NCI-H524 (cell line): ENCODE results near the gene MID1.

Experiments used
- DNase-seq, 2 experiments: peaks; one replicate each; lab custom pipeline; 2025; lab: John Stamatoyannopoulos, UW

The MID1 gene

DNA sequence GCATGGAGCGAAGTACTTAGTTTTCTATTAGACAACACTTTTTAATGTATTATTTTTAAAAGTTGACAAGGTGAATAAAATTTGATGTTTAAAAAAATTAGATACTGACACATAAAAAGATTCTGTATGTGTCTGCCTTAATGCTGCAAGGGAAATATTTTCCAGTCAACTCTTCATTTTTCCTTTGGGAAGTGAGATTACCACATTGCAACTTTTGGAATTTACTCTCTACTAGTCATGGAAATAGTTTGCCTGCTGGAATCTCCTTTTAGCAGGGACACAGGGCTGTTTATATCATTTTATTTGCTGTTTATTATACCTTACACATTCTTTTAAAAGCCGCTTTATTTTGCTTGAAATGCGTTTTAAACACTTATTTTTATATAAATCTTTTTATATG, 135.1 kb downstream of the MID1 start:
- no peak for DNase-seq

DNA sequence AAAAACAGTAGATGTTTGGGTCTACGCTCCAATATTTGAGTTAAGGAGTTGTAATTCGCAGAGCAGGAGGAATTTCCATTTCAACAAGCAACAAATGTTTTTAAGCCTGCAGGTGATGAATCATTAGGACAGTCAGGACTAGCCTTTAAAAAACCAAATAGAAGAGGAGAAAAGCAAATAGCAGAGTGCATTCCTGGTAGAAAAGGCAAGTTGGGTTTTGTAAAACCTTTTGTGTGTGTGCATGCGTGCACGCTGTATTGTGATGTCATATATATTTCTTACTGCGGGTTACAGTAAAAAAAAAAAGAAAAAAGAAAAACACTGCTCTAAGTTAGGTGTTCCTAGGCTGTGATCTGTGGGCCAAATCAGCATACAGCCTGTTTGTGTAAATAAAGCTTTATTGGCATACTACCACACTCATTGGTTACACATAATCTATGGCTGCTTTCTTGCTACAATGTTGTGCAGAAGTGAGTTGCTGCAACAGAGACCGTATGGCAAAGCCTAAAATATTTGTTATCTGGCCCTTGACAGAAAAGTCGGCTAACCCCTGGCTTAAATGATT, 135.6 kb downstream of the MID1 start:
- DNase-seq = peak in 1 of 2 experiments; percentile 11

DNA sequence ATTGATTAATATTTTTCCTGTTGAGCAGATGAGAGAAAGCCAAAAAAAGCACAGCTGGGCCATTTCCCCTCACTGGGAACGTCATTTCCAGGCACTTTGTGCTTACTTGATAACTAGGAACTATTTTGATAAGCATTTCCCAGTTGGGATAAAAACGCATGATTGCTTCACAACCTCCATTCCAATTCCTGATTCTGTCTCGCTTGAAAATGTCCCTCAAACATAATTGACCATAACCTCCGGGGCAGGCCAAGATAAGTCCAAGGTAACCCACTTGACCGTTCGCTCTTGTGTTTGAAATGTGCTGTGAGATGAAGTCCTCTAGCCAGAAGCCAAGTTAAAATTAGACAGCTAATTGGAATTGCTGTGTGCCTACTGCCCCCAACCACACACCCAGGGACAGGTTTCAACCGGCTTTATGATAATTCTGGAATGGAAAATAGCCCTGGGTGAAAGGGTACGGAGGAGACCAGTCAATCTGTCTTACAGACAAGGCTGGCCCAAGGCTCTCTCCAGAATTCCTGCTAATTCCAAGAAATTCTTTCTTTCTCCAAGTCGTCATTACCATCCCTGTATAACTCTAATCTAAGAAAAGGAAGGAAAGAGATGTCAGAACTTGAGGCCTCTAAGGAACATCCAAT, 137.1 kb downstream of the MID1 start:
- DNase-seq = no peak

DNA sequence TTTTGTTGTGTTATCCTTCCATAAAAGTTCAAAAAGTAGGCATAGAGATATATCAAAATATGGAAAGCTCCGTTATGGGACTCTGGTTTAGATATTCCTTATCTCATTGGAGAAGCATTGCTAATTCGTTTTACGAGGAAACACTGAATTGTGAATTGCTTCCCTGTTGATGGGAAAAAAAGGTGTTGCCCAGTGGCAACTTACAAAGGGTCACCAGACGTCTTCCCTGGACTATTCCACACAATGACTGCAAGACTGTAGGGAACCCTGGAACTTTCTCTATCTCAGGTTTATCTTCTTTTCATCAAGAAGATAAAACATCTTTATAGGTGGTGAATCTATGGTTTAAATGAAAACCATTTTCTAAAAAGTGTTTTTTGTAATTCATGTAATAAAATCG, 137.7 kb downstream of the MID1 start:
- DNase-seq = no peak

DNA sequence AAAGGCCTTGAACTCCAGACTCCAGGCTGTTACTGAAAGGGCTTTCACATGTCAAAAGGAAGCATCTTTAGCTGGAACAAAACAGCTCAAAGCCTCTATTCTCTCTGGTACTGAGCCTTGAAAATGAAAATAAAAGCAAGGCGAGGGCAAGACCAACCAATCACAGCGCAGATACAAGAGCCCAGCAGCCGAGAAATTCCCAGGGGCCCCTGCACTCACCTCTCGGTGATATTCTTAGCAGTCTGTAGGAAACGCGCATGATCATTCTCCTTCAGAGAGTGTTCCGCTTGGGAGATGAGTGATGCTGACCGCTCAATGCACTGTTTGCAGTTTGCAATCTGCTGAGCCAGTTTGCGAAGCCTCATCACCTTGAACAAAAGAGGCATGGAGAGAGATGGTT, 138.1 kb downstream of the MID1 start:
- DNase-seq = no peak

DNA sequence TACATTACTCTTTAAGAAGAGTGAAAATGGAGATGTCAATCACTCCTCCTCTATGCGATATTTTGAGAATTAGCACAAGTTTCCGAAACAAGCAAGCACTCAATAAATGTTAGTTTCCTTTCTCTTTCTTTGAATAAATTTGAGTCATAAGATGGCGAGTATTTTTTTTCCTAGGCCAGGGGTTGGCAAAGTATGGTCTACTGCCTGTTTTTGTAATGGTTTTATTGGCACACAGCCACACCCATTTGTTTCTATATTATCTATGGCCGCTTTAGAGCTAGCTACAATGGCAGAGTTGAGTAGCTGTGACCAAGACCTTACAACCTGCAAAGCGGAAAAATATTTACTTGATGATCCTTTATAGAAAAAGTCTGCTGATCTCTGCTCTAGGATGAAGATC, 139.5 kb downstream of the MID1 start:
- no peak for DNase-seq

DNA sequence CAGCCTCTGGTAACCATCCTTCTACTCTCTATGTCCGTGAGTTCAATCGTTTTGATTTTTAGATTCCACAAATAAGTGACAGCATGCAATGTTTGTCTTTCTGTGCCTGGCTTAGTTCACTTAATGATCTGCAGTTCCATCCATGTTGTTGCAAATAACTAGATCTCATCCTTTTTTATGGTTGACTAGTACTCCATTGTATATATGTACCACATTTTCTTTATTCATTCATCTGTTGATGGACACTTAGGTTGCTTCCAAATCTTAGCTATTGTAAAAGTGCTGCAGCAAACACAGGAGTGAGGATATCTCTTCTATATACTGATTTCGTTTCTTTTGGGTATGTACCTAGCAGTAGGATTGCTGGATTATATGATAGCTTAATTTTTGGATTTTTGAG, 140.9 kb downstream of the MID1 start:
- no peak for DNase-seq

DNA sequence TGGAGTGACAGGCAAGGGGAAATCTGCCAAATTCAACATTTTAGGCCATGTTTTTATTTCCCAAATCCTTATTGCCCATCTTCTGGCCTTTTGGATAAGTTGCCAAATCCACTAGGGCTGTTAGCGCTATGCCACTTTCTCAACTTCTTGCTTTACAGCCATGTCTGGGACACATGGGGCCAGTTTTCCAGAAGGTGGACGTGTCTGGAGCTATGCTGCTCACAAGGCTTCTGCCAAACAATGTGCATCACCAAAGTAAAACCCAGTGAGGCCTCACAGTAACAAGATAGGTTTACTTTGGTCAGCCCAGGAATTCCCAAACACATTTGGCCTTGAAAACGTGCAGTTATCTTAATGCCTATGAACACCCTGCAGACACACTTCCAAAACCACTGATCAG, 142.9 kb downstream of the MID1 start:
- DNase-seq = no peak

DNA sequence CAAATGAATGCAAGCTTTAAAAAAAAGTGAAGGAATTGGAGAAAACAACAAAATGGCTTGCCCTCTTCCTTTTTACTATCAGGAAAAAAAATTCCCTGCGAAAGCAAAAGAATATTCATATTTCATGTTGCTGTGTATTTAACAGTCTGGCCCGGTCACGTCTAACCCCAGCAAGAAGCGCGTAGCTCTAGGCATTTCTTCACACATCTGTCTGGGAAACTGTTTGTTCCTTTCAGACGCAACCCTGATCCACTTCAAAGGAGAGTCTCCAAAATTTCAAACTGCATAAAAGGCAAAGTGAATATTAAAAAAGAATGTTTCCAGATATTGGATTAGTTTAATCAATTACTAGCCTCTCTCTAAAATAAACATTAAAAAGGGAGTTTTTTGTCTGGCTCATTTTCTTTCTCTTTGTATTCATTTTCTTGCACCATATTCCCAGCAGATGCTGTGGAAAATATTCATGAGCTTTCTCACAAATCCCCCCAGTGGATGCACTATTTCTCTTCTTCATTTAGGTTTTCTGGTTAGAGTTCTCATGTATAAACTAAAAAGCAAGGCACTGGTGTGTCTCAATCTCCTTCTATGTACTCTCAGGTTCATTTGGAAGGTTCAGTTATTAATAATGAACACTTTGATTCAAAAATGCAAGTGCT, 145.3 kb downstream of the MID1 start:
- DNase-seq = no peak

DNA sequence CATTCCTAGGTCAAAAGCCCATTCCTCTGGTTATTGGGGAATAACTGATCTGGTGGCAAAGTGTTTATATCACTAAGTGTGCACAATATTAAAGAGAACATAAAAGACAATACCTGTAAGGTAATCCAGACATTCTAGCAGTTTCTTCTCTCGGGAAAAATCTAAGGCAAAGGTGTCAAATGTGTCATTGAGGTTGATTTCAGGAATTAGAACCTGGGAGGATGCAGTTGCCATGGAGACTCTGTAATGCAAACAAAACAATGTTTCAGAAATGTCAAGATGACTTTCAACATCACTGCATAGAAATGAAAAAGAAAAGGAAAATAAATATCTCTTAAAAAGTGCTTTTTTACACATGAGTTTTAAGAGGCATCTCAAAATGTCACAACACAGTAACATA, 145.9 kb downstream of the MID1 start:
- no peak for DNase-seq

DNA sequence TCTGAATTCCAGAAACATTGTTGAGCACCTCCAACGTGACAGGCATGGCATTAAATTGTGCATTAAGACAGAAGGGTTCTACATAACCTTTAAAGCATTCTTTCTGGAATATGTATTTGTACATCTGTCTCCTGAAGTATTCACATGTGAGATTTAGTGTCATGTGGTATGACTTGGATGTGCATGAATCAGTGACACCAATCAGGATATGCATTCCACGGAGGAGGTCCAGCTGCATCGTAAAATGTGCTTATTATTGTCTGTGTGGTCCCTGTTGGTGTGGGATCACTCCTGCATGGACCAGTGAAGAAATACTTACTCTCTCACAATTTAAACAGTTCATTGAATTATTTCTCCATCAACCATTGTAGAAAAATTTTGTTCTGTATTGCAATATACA, 149.0 kb downstream of the MID1 start:
- no peak for DNase-seq

DNA sequence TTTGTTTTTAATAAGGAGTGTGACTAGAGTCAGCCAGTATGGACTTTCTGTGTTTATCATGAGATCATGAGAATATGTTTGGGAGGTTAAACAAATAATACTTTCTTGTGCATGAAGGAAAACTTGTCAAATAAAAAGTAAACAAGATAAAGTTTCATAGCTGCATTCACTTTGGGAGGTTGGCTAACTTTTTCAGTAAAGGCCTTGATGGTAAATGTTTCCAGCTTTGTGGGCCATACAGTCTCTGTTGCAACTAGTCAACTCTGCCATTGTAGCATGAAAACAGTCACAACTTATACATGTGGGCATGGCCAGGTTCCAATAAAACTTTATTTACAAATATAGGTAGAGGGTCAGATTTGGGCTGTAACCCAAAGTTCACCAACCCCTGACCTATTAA, 150.4 kb downstream of the MID1 start:
- no peak for DNase-seq

DNA sequence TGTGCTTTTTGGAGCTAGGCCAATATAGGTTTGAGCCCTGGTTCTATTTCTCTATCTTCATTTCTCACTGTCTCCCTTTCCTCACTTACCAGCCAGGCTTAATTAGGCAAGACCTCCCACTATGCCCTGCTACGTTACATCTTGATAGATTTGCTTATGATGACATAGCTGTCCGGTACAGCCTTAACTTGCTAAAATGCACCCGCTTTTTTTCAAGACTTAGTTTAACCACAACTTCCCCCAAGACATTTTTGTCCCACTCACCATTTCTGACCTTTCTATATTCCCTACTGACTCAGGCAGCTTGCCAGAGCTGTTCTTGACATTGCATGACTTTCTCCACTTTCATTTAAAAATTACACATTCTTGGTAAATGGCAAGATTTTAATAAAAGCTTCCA, 152.6 kb downstream of the MID1 start:
- no peak for DNase-seq

DNA sequence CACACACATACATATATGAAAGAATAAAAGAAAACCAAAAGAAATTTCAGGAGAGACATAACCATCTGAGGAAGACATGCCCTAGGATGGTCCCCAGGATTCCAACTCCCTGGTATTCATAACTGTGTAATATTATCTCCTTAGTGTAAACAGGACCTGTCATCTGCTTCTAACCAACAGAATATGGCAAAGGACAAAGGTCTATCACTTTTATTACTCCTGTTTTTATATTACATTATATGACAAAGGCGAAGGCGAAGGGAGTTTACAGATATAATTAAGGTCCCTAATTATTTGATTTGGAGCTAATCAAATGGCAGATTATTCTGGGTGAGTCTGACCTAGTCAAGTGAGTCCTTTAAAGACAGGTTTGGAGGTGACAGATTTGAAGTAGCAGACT, 155.1 kb downstream of the MID1 start:
- no peak for DNase-seq

DNA sequence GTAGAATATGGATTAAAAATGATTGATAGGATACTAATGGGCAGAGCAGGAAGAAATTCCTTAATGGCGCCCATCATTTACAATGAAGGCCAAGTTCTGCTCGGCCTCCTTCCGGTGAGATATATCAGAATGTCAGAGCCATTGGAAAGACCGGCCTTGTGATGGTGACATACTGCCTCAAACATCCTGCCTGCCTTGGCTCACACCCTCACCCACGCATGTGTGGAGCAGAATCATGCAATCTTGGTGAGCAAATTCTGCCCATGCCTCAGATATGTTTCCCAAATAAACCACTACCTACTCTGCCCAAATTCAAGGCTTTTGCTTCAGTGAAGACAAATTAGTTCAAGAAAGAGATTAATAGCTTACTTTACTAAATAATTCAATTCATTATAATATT, 163.3 kb downstream of the MID1 start:
- no peak for DNase-seq

DNA sequence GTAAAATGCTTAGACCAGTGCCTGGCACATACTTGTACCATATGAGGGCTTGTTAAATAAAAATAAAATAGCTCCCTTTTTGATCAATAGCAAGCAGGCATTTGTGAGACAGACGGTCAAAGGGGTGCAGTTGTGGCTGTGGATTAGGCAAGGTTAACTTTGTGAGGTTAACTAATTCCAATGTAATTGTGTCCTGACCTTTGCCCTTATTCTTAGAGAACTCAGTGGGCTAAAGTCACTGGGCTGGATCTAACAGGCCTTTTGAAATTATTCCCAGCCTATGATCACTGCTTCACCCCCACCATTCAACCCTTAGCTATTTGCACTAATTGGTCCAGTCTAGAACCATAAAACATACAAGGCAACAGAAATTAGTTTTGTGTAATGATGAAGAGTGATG, 166.4 kb downstream of the MID1 start:
- no peak for DNase-seq

DNA sequence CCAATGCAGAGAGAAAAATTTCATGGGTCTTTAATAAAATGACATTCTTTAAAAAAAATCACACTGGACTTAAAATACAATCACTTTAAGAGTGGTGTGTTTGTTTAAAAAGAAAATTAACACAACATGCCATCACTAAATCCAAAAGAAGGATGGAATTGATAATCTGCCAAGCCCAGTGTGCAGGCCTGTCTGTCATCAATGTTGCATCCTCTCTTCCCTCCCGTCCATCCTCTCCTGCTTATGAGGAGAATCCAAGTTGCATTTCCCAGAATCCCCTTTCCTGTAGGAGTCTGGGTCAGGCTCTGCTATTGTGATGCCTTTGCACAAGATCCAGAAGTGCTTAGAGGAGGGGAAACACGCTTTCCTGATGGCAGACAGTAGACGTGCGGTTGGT, 169.4 kb downstream of the MID1 start:
- no peak for DNase-seq

DNA sequence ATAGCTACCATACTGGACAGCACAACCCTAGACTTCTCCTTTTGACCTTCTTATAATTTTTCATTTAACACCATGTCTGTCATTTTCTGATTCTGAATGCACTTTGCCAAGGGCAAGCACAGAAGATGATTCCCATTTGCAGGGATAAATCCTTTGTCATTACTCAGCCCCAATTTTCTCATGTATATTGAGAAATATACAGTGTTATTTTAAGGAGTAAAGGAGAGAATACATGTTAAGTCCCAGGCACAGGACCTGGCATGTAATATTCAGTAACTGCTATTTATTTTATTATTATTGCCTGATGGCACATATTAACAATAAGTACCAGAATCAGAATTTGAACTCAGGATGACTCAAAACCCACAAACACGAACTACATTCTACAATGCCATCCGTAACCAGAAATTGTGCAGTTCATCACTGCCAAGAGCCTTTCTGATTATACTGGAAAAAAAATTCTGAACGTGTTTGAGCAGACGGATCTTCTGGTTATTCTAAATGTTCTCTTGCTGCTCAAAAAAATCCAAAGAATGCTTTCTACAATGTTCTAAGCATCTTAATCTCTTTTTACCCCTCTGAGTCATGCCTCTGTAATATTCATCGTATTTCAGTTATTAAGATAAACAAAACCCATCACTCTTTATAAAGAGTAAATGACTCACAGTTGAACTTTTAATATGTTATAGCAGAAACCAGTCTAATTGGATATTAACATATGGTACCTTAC, 170.0 kb downstream of the MID1 start:
- no peak for DNase-seq

DNA sequence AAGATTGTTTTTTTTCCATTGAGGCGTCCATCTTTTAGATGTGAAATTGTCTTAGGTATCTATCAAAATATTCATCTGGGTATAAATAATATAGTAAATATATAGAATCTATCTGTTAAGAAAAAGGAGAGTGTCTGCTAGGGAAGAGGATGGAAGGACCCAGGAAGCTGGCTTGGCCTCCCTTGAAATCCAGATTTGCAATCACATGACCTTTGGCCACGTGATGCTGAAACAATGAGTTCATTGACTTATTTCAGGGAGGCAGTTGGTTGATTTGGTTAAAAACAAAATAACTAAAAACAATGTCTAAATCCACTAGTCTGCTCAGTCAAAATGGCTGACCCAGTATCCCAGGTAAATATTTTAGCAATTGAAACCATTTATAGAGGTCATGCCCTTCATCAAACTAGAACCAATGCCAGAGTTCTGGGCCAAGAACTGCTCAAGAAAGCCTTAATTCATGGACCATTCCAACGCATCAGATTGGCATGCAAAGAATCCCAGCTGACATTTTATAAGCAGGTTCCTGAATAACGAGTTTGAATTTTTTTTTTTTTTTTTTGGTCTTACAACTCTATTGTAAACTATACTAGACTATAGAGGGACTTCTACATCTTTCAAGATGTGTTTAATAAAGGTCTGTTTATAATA, 172.7 kb downstream of the MID1 start:
- no peak for DNase-seq

DNA sequence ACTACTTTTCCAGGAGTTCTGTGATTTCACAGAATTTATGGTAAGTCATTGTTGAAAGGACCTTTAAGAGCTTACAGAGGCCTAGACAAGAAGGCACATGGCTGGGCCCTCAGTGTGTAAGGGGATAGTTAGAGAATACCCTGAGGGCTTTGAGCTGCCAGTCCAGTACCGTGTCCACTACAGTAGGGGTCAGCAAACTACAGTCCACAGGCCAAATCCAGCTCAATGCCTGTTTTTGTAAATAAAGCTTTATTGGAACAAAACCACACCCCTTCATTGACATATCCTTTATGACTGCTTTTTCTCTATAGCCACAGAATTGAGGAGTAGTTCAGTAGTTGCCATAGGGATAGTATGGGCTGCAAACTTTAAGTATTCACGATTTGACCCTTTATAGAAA, 176.2 kb downstream of the MID1 start:
- DNase-seq = no peak

DNA sequence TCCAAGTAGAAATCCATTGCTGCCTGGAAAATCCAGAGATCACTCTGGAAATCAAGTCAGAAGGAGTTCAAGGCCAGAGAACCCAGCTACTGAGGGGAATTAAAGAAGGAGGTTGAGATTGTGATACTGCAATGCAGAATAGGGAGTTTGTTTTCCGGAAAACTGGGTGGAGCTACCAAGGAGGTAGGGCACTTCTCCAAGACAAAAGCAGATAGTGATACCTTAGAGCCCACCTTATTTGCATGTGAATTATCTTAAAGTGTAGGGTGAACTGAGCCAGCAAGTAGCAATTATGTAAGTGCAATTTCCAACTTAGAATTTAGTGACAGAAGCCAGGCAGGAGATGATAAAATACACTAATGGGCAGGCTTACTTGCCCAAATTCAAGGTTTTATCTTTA, 178.9 kb downstream of the MID1 start:
- no peak for DNase-seq

DNA sequence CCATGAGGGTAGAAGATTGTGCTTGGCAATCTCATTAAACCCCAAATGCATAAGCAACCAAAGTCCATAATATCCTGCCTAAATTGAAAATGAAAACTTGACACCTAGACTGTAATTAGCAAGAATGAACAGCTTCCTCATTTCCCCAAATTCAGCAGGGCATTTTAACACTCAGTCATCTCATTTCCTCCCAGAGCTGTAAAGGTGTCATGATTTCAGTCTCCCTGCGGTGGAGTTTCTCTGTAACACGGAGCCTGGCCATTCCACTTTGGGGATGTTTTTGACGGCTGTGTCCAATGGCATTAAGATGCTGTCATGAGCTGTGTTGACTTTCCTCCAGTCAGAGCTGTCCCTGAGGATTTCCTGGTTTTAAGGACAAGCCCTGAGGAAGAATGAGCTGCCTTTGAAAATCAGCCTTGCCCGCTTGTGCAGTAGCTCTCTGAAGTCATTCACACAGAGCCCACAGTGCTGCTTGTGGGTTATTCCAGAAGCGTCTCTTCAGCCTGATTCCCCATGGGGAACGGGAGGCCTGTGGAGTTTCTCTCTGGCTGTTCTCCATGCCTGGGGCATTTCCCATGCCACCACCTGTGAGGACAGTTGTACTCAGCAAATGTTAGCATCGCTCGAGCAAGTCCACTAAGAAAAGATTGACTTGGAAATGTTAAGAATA, 187.0 kb downstream of the MID1 start:
- DNase-seq = no peak
